Naive B cell (primary cell): ENCODE results near the gene DPH1. TPM values are rescaled to one million over a fixed set of nuclear protein-coding genes. Genes with fewer than 3 reads are reported as not detected.

ENCODE experiments used
- ATAC-seq, 2 donors: fragments of 150-1000 bp; cut with Tn5 transposase; 2 replicates each; pipeline ENCODE4 v1.10.0; 2021; ENCODE audit warnings: low read depth in 2 of 2, mild to moderate bottlenecking in 2 of 2, moderate library complexity in 2 of 2
- DNase-seq: peaks from one replicate; pipeline ENCODE4 v3.0.0; 2022
- H3K27ac Mint-ChIP-seq, 6 donors: one replicate each; pipeline ENCODE4 v1.8.0; 2020 to 2022; ENCODE audit warnings: mild to moderate bottlenecking in 6 of 6, mixed read lengths in 6 of 6, moderate library complexity in 5 of 6, inconsistent platforms in 2 of 6
- H3K27me3 Mint-ChIP-seq, 3 donors: one replicate each; pipeline ENCODE4 v1.8.0; 2021 to 2022; ENCODE audit warnings: mixed read lengths in 3 of 3, mild to moderate bottlenecking in 1 of 3
- H3K36me3 Mint-ChIP-seq, 2 donors: one replicate each; pipeline ENCODE4 v1.8.0; 2020 to 2022; ENCODE audit warnings: mixed read lengths in 2 of 2, inconsistent platforms in 1 of 2, mild to moderate bottlenecking in 1 of 2
- H3K4me1 Mint-ChIP-seq, 3 donors: one replicate each; pipeline ENCODE4 v1.8.0; 2020 to 2022; ENCODE audit warnings: mixed read lengths in 3 of 3, inconsistent platforms in 1 of 3, mild to moderate bottlenecking in 1 of 3, moderate library complexity in 1 of 3
- H3K4me3 Mint-ChIP-seq, 8 donors: one replicate each; pipeline ENCODE4 v1.8.0; 2020 to 2022; ENCODE audit warnings: mild to moderate bottlenecking in 8 of 8, mixed read lengths in 8 of 8, moderate library complexity in 8 of 8, inconsistent platforms in 2 of 8
- H3K9me3 Mint-ChIP-seq, 7 donors: one replicate each; pipeline ENCODE4 v1.8.0; 2020 to 2022; ENCODE audit warnings: mixed read lengths in 7 of 7, mild to moderate bottlenecking in 5 of 7, inconsistent platforms in 2 of 7, moderate library complexity in 1 of 7
- polyA plus RNA-seq, 6 donors: library from polyadenylated mRNA; unstranded; fragments of 300-500 nt; fragmentation: Illumina TruSeq; gene quantifications; one replicate each; pipeline ENCODE4 v1.2.3, GENCODE V29; 2021; ENCODE audit warnings: low read depth in 6 of 6

Gene DPH1
- polyA plus RNA-seq, 6 donors from 2014 or later: 22.7 to 37.7 (median 29.7) TPM

DNA sequence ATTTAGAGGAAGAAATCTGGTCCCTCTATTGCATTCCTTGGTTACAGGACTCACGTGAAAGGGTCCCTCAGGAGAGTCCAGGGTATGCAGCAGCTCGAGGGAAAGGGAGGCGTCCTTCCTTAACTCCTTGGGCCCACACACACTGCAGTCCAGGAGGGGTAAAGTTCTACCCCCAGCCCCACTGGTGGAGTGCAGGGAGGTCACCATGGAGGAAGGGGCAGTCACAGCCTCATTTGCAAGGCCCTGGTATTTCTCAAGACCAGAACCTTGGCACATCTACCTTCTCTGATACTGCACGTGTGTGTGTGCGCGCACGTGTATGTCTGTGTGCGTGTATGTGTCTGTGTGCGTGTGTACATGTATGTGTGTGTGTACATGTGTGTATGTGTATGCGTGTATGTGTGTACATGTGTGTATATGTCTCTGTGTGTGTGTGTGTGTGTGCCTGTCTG, 36.0 kb downstream of the DPH1 start:
- H3K4me1 Mint-ChIP-seq: peaks cover 19 to 27% (median 21%) of the 10 kb centered on the region in 3 donors
- DNase-seq (no peak), ATAC-seq (no peak)
- H3K36me3 Mint-ChIP-seq: peaks cover 7 to 24% of the 10 kb centered on the region in 2 donors
- H3K27me3 Mint-ChIP-seq: peaks cover under 1 to 5% (median 3%) of the 10 kb centered on the region in 3 donors
- peak overlapping the region in 1 of 6 donors; percentile 7 for H3K27ac Mint-ChIP-seq
- no peak overlapping the region for H3K4me3 Mint-ChIP-seq
- H3K9me3 Mint-ChIP-seq: no peaks in the 10 kb centered on the region

- Mint-ChIP-seq H3K4me1 (peaks cover 21 to 27% (median 23%) of the 10 kb centered on the region in 3 donors), H3K4me3 (peak overlapping the region in 1 of 8 donors; percentile 70), H3K36me3 (peaks cover 11 to 20% of the 10 kb centered on the region in 2 donors), H3K27ac (no peak overlapping the region), H3K9me3 (no peaks in the 10 kb centered on the region), H3K27me3 (peaks cover 0 to 5% (median 3%) of the 10 kb centered on the region in 3 donors)
- no peak for ATAC-seq
- DNase-seq: no peak
Measured at GRCh38 chr17:2067048-2067561, 37.2 kb downstream of the DPH1 start.

DNA sequence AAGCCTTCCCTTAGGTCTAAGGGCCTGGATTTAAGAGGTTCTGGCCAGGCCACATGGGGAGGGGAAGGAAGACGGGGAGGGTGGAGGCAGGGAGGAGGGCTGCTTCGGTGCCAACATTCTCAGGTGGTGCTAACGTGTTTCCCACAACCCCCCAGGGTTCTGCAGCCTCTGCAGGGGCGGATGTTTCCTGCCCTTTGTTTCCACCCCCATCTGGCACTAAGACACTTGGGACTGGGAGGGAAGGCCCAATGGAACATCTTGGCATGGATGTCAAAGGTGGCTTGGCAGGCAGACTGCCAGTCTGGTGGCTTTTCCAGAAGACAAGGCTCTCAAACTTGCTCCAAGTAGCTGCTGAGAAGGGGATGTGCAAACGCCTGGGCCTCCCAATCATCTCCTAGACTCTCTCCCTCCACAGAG, 37.7 kb downstream of the DPH1 start:
- H3K36me3 Mint-ChIP-seq: peaks cover 16 to 24% of the 10 kb centered on the region in 2 donors
- no peak for ATAC-seq
- peak overlapping the region in 1 of 6 donors; percentile 53 for H3K27ac Mint-ChIP-seq
- no peak overlapping the region for H3K4me3 Mint-ChIP-seq
- H3K4me1 Mint-ChIP-seq: peaks cover 21 to 27% (median 23%) of the 10 kb centered on the region in 3 donors
- H3K27me3 Mint-ChIP-seq: peaks cover 0 to 2% (median 0%) of the 10 kb centered on the region in 3 donors
- no peaks in the 10 kb centered on the region for H3K9me3 Mint-ChIP-seq
- no peak for DNase-seq

DNA sequence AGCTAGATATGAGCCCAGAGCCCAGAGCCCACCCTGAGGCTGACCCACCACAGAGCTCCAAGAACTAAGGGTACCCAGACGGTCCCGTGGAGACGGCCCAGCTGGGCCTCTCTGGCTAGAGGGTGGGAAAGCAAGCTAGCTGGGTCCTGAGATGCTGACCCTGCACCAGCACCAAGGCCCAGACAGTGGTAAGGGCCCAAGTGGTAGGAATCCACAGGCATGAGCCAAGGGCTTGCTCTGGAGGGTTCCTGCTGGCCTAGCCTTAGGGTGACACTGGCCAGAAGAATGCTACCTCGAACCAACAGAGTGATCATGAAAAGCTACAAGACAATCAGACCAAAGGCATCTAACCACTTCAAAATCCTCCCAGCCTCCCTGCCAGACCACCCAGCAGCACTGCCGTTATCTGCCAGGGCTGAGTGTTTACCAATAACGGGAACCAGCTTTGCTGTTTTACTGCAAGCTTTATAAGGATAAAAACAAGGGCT, 38.1 kb downstream of the DPH1 start:
- no peak for ATAC-seq

GRCh38 chr17:2068519-2069051, 38.6 kb downstream of the DPH1 start:
- H3K4me1 Mint-ChIP-seq: peaks cover 17 to 23% (median 22%) of the 10 kb centered on the region in 3 donors
- ATAC-seq (no peak), DNase-seq (no peak)
- H3K27me3 Mint-ChIP-seq: no peaks in the 10 kb centered on the region
- H3K36me3 Mint-ChIP-seq: peaks cover 16 to 27% of the 10 kb centered on the region in 2 donors
- no peak overlapping the region for H3K4me3 Mint-ChIP-seq
- H3K9me3 Mint-ChIP-seq: no peaks in the 10 kb centered on the region
- H3K27ac Mint-ChIP-seq: no peak overlapping the region

More for the DNA sequence above, 38.1 kb downstream of the DPH1 start:
- Mint-ChIP-seq H3K27ac (peak overlapping the region in 1 of 6 donors; percentile 70), H3K9me3 (no peaks in the 10 kb centered on the region), H3K4me1 (peaks cover 21 to 27% (median 23%) of the 10 kb centered on the region in 3 donors), H3K36me3 (peaks cover 16 to 27% of the 10 kb centered on the region in 2 donors), H3K4me3 (no peak overlapping the region), H3K27me3 (no peaks in the 10 kb centered on the region)
- DNase-seq: no peak

- ATAC-seq (peak in 1 of 2 donors; percentile 53), DNase-seq (no peak)
- H3K9me3 Mint-ChIP-seq: no peaks in the 10 kb centered on the region
- H3K4me1 Mint-ChIP-seq: peaks cover 6 to 9% (median 8%) of the 10 kb centered on the region in 3 donors
- peaks cover 9 to 18% of the 10 kb centered on the region in 2 donors for H3K36me3 Mint-ChIP-seq
- H3K4me3 Mint-ChIP-seq: peak overlapping the region in 1 of 8 donors; percentile 40
- peak overlapping the region in 2 of 6 donors; percentile 61 to 84 for H3K27ac Mint-ChIP-seq
- H3K27me3 Mint-ChIP-seq: no peaks in the 10 kb centered on the region
Measured at GRCh38 chr17:2070241-2071023, 40.5 kb downstream of the DPH1 start.

- ATAC-seq: no peak
- Mint-ChIP-seq H3K36me3 (peaks cover 9 to 18% of the 10 kb centered on the region in 2 donors), H3K27ac (peak overlapping the region in 2 of 6 donors; percentile 61 to 84), H3K4me3 (peak overlapping the region in 1 of 8 donors; percentile 40), H3K9me3 (no peaks in the 10 kb centered on the region), H3K4me1 (peaks cover 7 to 12% (median 10%) of the 10 kb centered on the region in 3 donors), H3K27me3 (no peaks in the 10 kb centered on the region)
- DNase-seq: no peak
Measured at GRCh38 chr17:2071024-2071385, 41.1 kb downstream of the DPH1 start.

- H3K27ac Mint-ChIP-seq: no peak overlapping the region
- peaks cover 13 to 15% of the 10 kb centered on the region in 2 donors for H3K36me3 Mint-ChIP-seq
- DNase-seq: no peak
- H3K4me1 Mint-ChIP-seq: peaks cover 13 to 14% (median 14%) of the 10 kb centered on the region in 3 donors
- no peaks in the 10 kb centered on the region for H3K9me3 Mint-ChIP-seq
- no peak overlapping the region for H3K4me3 Mint-ChIP-seq
- ATAC-seq: no peak
- no peaks in the 10 kb centered on the region for H3K27me3 Mint-ChIP-seq
Measured at GRCh38 chr17:2071455-2072281, 41.7 kb downstream of the DPH1 start.

DNA sequence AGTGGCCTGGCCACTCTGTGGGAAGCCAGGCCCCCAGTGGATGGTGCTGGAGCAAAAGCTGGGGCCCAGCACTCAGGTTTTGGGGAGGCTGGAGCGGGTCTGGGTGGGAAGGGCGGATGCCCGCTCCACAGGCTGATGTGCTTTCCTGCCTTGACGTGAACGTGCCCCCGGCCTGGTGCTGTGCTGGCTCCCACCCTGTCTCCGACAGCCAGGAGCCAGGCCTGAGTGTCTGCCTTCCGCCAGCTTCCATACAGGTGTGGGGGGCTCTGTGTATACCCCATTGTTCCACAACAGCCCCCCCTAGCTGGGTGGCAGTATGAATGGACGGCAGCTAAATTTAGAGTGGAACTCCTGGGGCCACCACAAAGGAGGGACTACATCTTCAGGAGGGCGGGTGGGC, 45.0 kb downstream of the DPH1 start:
- DNase-seq (no peak), ATAC-seq (no peak)
- Mint-ChIP-seq H3K27ac (peak overlapping the region in 1 of 6 donors; percentile 84), H3K4me3 (no peak overlapping the region), H3K36me3 (peaks cover 25 to 44% of the 10 kb centered on the region in 2 donors), H3K27me3 (no peaks in the 10 kb centered on the region), H3K9me3 (no peaks in the 10 kb centered on the region), H3K4me1 (peaks cover 13 to 18% (median 14%) of the 10 kb centered on the region in 3 donors)

GRCh38 chr17:2075336-2076086, 45.6 kb downstream of the DPH1 start:
- no peak for DNase-seq
- H3K9me3 Mint-ChIP-seq: no peaks in the 10 kb centered on the region
- H3K4me1 Mint-ChIP-seq: peaks cover 13 to 18% (median 14%) of the 10 kb centered on the region in 3 donors
- peak overlapping the region in 2 of 6 donors; percentile 51 to 81 for H3K27ac Mint-ChIP-seq
- ATAC-seq: peak in 1 of 2 donors; percentile 14
- H3K27me3 Mint-ChIP-seq: no peaks in the 10 kb centered on the region
- peaks cover 25 to 44% of the 10 kb centered on the region in 2 donors for H3K36me3 Mint-ChIP-seq
- no peak overlapping the region for H3K4me3 Mint-ChIP-seq

DNA sequence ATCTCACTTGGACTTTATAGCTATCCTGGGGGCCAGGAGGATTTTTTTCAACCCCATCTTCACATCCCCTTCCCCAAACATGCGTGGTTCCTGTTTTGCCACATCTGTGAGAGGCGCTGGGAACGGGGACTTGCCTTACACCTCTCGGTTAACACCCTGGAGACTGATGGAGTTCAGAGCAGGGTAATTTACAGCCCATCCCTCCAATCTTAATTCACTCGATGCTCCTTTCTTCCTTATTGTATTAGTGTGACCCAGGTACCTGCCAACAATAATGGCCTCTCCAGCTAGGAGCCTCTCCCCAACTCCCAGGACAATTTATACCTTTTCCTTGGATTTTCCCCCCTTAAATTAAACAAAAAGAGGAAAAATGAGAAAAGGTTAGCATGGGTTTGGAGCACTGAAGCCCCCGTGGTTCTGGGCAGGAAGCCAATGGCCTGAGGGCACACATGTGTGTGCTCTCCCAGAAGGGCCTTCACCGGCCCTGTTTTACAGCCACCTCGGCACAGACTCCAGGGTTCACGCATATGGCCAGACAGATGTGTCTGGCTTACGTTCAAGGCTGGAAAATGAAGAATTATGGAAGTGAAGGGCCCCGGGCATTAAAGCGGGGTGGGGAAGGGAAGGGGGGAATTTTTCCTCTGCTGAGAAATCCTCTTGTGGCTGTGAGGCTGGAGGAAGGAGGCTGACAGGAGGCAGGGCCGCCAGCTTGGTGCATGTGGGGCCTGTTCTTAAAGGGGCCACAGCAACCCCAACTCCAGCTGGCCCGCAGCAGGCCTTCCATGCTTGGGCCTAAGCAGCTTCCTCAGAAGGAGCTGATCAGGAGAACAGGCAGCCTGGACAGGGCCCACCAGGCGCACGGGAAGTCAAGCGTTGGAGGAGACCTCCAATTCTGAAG, 46.4 kb downstream of the DPH1 start:
- no peak for DNase-seq
- peak overlapping the region in 1 of 6 donors; percentile 63 for H3K27ac Mint-ChIP-seq
- no peaks in the 10 kb centered on the region for H3K9me3 Mint-ChIP-seq
- H3K4me3 Mint-ChIP-seq: peak overlapping the region in 1 of 8 donors; percentile 44
- peak in 1 of 2 donors; percentile 23 for ATAC-seq
- H3K36me3 Mint-ChIP-seq: peaks cover 25 to 44% of the 10 kb centered on the region in 2 donors
- H3K27me3 Mint-ChIP-seq: no peaks in the 10 kb centered on the region
- H3K4me1 Mint-ChIP-seq: peaks cover 7 to 15% (median 14%) of the 10 kb centered on the region in 3 donors
